ENCODE measurements around the gene GATD1. TPM values are rescaled to one million over a fixed set of nuclear protein-coding genes. Genes with fewer than 3 reads are reported as not detected.

Gene GATD1
- total and polyA plus RNA-seq, 10 of the 15 experiments (the other 5 are each of a cell fraction or from before 2014, with no cell fraction given), result 1.2 to 92.6 (median 22.3) TPM

DNA sequence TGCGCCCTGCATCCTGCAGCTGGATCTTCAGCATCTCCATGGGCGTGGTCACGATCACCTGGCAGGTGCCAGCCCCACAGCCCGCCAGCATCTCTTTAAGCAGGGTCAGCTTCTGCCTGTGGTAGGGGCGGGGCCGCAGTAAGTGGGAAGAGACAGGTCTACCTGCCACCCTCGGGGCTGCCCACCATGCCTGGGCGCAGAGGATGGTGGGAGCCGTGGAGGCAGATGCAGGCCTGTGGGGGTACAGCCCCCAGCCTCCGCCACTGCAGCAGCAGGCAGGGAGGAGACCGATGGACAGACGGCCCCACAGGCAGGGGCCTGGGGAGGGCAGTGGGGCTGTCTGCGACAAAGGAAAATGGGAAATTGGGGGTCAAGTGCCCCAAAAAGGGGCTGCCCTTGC lies 15.6 kb upstream of the GATD1 start (continued):
- TF ChIP-seq, protein P1, sequence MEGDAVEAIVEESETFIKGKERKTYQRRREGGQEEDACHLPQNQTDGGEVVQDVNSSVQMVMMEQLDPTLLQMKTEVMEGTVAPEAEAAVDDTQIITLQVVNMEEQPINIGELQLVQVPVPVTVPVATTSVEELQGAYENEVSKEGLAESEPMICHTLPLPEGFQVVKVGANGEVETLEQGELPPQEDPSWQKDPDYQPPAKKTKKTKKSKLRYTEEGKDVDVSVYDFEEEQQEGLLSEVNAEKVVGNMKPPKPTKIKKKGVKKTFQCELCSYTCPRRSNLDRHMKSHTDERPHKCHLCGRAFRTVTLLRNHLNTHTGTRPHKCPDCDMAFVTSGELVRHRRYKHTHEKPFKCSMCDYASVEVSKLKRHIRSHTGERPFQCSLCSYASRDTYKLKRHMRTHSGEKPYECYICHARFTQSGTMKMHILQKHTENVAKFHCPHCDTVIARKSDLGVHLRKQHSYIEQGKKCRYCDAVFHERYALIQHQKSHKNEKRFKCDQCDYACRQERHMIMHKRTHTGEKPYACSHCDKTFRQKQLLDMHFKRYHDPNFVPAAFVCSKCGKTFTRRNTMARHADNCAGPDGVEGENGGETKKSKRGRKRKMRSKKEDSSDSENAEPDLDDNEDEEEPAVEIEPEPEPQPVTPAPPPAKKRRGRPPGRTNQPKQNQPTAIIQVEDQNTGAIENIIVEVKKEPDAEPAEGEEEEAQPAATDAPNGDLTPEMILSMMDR (IDR thresholded peaks at IDR 0.05 in 2 of 3, conservative IDR thresholded peaks at IDR 0.05 in 1 of 3; ENCODE audit: control insufficient read depth in 2 of 3, extremely low read depth in 1 of 3, insufficient read depth in 1 of 3, low read depth in 3 of 3, low read length in 3 of 3), result no peak
- TF ChIP-seq, protein P2, sequence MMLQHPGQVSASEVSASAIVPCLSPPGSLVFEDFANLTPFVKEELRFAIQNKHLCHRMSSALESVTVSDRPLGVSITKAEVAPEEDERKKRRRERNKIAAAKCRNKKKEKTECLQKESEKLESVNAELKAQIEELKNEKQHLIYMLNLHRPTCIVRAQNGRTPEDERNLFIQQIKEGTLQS (IDR thresholded peaks at IDR 0.05; ENCODE audit: borderline replicate concordance, extremely low read depth, low read depth, low read length), result no peak
- TF ChIP-seq RAD21 (IDR thresholded peaks at IDR 0.05; ENCODE audit: insufficient read depth, low read depth, low read length), result no peak

DNA sequence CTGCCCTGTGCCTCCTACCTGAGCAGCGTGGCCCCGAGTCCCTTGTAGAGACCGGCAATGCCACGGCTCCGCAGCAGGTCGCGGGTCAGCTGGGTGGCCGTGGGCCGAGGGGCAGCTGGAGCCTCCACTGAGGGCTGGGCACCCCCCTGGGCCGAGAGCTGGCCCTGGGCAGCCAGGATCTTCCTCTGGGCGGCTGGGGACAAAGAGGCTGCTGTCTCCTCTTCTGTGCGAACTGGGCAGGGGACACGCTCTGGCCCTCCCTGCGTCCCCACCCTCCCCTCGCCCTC lies 15.2 kb upstream of the GATD1 start:
- no peaks in the 10 kb centered on the region for H4K20me1 ChIP-seq (ENCODE audit: control insufficient read depth, insufficient read depth)
- TF ChIP-seq JUNB (IDR thresholded peaks at IDR 0.05) (no peak), RAD21 (IDR thresholded peaks at IDR 0.05; ENCODE audit: insufficient read depth, low read depth, low read length) (no peak), BMI1 (IDR thresholded peaks at IDR 0.05; ENCODE audit: borderline replicate concordance) (no peak), SMARCA5 (IDR thresholded peaks at IDR 0.05) (no peak), NR2C1 (IDR thresholded peaks at IDR 0.05) (no peak), GABPA (IDR thresholded peaks at IDR 0.05; ENCODE audit: low read depth) (no peak), EZH2 (IDR thresholded peaks at IDR 0.05; ENCODE audit: borderline replicate concordance, control insufficient read depth, low read depth, low read length) (no peak), PAX8 (IDR thresholded peaks at IDR 0.05) (no peak)
- RAD21 ChIA-PET (ENCODE audit: unreplicated experiment), result no interaction called here
- POLR2A ChIA-PET, result no interaction called here
- no peak overlapping the region for H3K27ac ChIP-seq (ENCODE audit: control insufficient read depth, insufficient read depth)
- FAIRE-seq, result no peak
- DNase-seq (ENCODE audit: low read depth, low spot score), result no peak
- no peak overlapping the region for H2AFZ ChIP-seq (ENCODE audit: control insufficient read depth, low read depth, low read length)
- SMC1A ChIA-PET (ENCODE audit: uncharacterized antibody, unreplicated experiment), result no interaction called here
- peaks cover 0 to 9% of the 10 kb centered on the region in 2 experiments; a peak in 2 of 4 replicates for H3K36me3 ChIP-seq (ENCODE audit: control insufficient read depth in 2 of 2, insufficient read depth in 2 of 2, low read length in 1 of 2)
- no TSS peak for BruUV-seq (replicated peaks)
- H3K4me2 ChIP-seq (ENCODE audit: control insufficient read depth, insufficient read depth), result no peak overlapping the region
- intact Hi-C loops (cut with micrococcal nuclease; ENCODE audit: unreplicated experiment), result no loop called here
- WGBS (ENCODE audit: insufficient coverage, insufficient replicate concordance, low lambda C conversion rate, missing lambda C conversion rate), result 86% methylated on average over 13 of the region's 15 CpGs
- in situ Hi-C loops (cut with MboI), result no loop called here
- H3K79me2 ChIP-seq (ENCODE audit: control insufficient read depth, insufficient read depth, low read length), result peaks cover 27% of the 10 kb centered on the region
- H3K9ac ChIP-seq (ENCODE audit: control insufficient read depth, insufficient read depth, low read length), result no peak overlapping the region
- no peaks in the 10 kb centered on the region for H3K9me3 ChIP-seq (replicated peaks; ENCODE audit: control insufficient read depth, insufficient read depth, low read length)
- no peaks in the 10 kb centered on the region for H3K27me3 ChIP-seq (replicated peaks in 1 of 2; ENCODE audit: control insufficient read depth in 2 of 2, insufficient read depth in 2 of 2, low read length in 1 of 2)
- CTCF ChIA-PET, result no interaction called here
- H3K4me3 ChIP-seq, result no peak overlapping the region
- H3K4me1 ChIP-seq (ENCODE audit: control insufficient read depth, insufficient read depth, low read length), result peaks cover 22% of the 10 kb centered on the region
- ATAC-seq, result no peak

Measured in GM12878 (cell line).